HepG2 (cell line): ENCODE data around the gene GCDH. TPM values are rescaled to one million over a fixed set of nuclear protein-coding genes. Genes with fewer than 3 reads are reported as not detected.

Source experiments
- ASH2L ChIP-seq: fragments of 300-600, 200-600 bp; sonication (generic); IDR thresholded peaks from 2 replicates; pipeline ENCODE4 v1.7.0; 2017; ENCODE audit warnings: low read depth, mild to moderate bottlenecking, moderate library complexity, mixed read lengths, low read length; ENCODE audit not compliant: insufficient read length
- DBP ChIP-seq: sonication (generic); formaldehyde crosslinking; IDR thresholded peaks from 2 replicates; pipeline ENCODE4 v1.4.0; 2020; ENCODE audit warnings: missing genetic modification reagents; ENCODE audit errors: not compliant biosample characterization
- DMAP1 ChIP-seq: IDR thresholded peaks from 2 replicates; pipeline ENCODE4 v1.6.1; 2016
- FOXK2 ChIP-seq: fragments of 450-650 bp; IDR thresholded peaks from 2 replicates; pipeline ENCODE4 v1.6.1; 2016
- HMGXB3 ChIP-seq: sonication (generic); formaldehyde crosslinking; IDR thresholded peaks from 2 replicates; pipeline ENCODE4 v1.4.0; 2020; ENCODE audit warnings: missing genetic modification reagents, borderline replicate concordance
- HNRNPL ChIP-seq: fragments of 200-400 bp; formaldehyde crosslinking; IDR thresholded peaks from 2 replicates; pipeline ENCODE4 v1.6.1; 2017; ENCODE audit warnings: mild to moderate bottlenecking, low read depth, low read length
- MAF1 ChIP-seq: sonication (generic); formaldehyde crosslinking; IDR thresholded peaks from 2 replicates; pipeline ENCODE4 v1.5.0; 2020; ENCODE audit warnings: missing genetic modification reagents, borderline replicate concordance
- MEF2D ChIP-seq: sonication (generic); formaldehyde crosslinking; IDR thresholded peaks from 2 replicates; pipeline ENCODE4 v1.5.1; 2020; ENCODE audit warnings: mild to moderate bottlenecking, missing genetic modification reagents
- RFXAP ChIP-seq: sonication (generic); formaldehyde crosslinking; IDR thresholded peaks from 2 replicates; pipeline ENCODE4 v1.4.0; 2020; ENCODE audit warnings: missing genetic modification reagents, borderline replicate concordance
- USF2 ChIP-seq, 2 experiments: sonication (generic) in 1 of 2; formaldehyde crosslinking in 1 of 2; IDR thresholded peaks; 2 replicates each; pipeline versions ENCODE4 v1.5.1 to v1.6.1; 2011 to 2020; ENCODE audit warnings: borderline replicate concordance in 1 of 2, low read depth in 1 of 2, low read length in 1 of 2, mild to moderate bottlenecking in 1 of 2, missing genetic modification reagents in 1 of 2, moderate library complexity in 1 of 2
- ZNF354B ChIP-seq: sonication (generic); formaldehyde crosslinking; IDR thresholded peaks from 2 replicates; pipeline ENCODE4 v1.8.0; 2022; ENCODE audit warnings: mild to moderate bottlenecking, missing genetic modification reagents
- ZNF407 ChIP-seq: sonication (generic); formaldehyde crosslinking; IDR thresholded peaks from one replicate; pipeline ENCODE4 v1.5.1; 2020; ENCODE audit warnings: mild to moderate bottlenecking, missing genetic modification reagents; ENCODE audit errors: not compliant biosample characterization
- ZNF879 ChIP-seq: sonication (generic); formaldehyde crosslinking; IDR thresholded peaks from 2 replicates; pipeline ENCODE4 v1.8.1; 2023; ENCODE audit warnings: missing genetic modification reagents
- polyA plus RNA-seq, 8 experiments: library from polyadenylated mRNA; depleted of rRNA in 3 of 8; stranded (reverse) in 7 of 8; unstranded in 1 of 8; fragments of >200 nt; fragmentation: Illumina TruSeq in 4 of 8; extraction: Trizol in 4 of 8; gene quantifications; 2 replicates each; pipeline versions ENCODE4 v1.2.1 to v1.2.3, GENCODE V29; 2011 to 2016; ENCODE audit warnings: low read depth in 4 of 8, missing spikeins in 1 of 8, mixed read lengths in 1 of 8; ENCODE audit not compliant: insufficient read depth in 1 of 8
- total RNA-seq, 5 experiments: library from RNA; depleted of rRNA; stranded (reverse); fragments of >200 nt; fragmentation: Illumina TruSeq; extraction: Trizol; gene quantifications; 2 replicates each; pipeline ENCODE4 v1.2.3, GENCODE V29; 2016; ENCODE audit warnings: low read depth in 1 of 5

Gene GCDH
- total and polyA plus RNA-seq, 2 of the 13 experiments (the other 11 are each of a cell fraction or from before 2014, with no cell fraction given), result 15.1 to 38.0 TPM

- TF ChIP-seq ASH2L, result no peak
- no peak for TF ChIP-seq ZNF354B (CRISPR knock-in tag)
- TF ChIP-seq MAF1 (CRISPR knock-in tag), result 0 out of 2 replicates have a peak, but pooled peaks have one; percentile 5
- TF ChIP-seq FOXK2, result no peak
- no peak for TF ChIP-seq ZNF879 (CRISPR knock-in tag)
- TF ChIP-seq HMGXB3 (CRISPR knock-in tag), result no peak
- no peak for TF ChIP-seq HNRNPL
- TF ChIP-seq DBP, result no peak
- TF ChIP-seq USF2 (IDR thresholded peaks at IDR 0.05; ENCODE audit: low read depth, low read length), result no peak
- TF ChIP-seq USF2 (CRISPR knock-in tag; IDR thresholded peaks at IDR 0.05; ENCODE audit: borderline replicate concordance), result no peak
- TF ChIP-seq DMAP1 (CRISPR knock-in tag), result peak; percentile 29; the same call in 1 of the 2 replicates
- TF ChIP-seq ZNF407, result no peak
- TF ChIP-seq RFXAP, result no peak
- TF ChIP-seq MEF2D (CRISPR knock-in tag), result no peak
Observed at GRCh38 chr19:12946092-12946721, 55.2 kb downstream of the GCDH start (continued).
